T-helper 2 cell treated with Interferon-gamma antibody and Interleukin-4, amounts not matched to agents 5 μg/mL and 100 μg/mL, for 36 hours (primary cell): ENCODE results near the gene BAIAP2.
"Not testable (repeated sequence)": the region's sequence is repeated elsewhere in the genome, so short reads cannot be mapped to it uniquely, and the experiment has no call there.

ENCODE experiments used
- DNase-seq: peaks from one replicate; pipeline ENCODE4 v3.0.0; 2021; ENCODE audit warnings: low spot score
- H3K27ac Mint-ChIP-seq: one replicate; pipeline ENCODE4 v1.8.0; 2021; ENCODE audit warnings: mild to moderate bottlenecking, mixed read lengths
- H3K27me3 Mint-ChIP-seq: one replicate; pipeline ENCODE4 v1.8.0; 2021; ENCODE audit warnings: low read depth, mixed read lengths
- H3K36me3 Mint-ChIP-seq: one replicate; pipeline ENCODE4 v1.8.0; 2021; ENCODE audit warnings: low read depth, mixed read lengths
- H3K4me1 Mint-ChIP-seq: one replicate; pipeline ENCODE4 v1.8.0; 2021; ENCODE audit warnings: low read depth, mixed read lengths
- H3K4me3 Mint-ChIP-seq: one replicate; pipeline ENCODE4 v1.8.0; 2022; ENCODE audit warnings: mild to moderate bottlenecking, moderate library complexity, mixed read lengths
- H3K9me3 Mint-ChIP-seq: one replicate; pipeline ENCODE4 v1.8.0; 2021; ENCODE audit warnings: mixed read lengths

The BAIAP2 gene

GRCh38 chr17:81076141-81076679, 41.3 kb downstream of the BAIAP2 start:
- no peaks in the 10 kb centered on the region for H3K4me1 Mint-ChIP-seq

GRCh38 chr17:81078026-81078913, 43.3 kb downstream of the BAIAP2 start:
- not testable (repeated sequence) for H3K36me3 Mint-ChIP-seq, H3K9me3 Mint-ChIP-seq, H3K27me3 Mint-ChIP-seq, H3K27ac Mint-ChIP-seq, H3K4me1 Mint-ChIP-seq, H3K4me3 Mint-ChIP-seq, DNase-seq

More at GRCh38 chr17:81076141-81076679, 41.3 kb downstream of the BAIAP2 start:
- no peaks in the 10 kb centered on the region for H3K9me3 Mint-ChIP-seq
- no peak overlapping the region for H3K4me3 Mint-ChIP-seq
- no peak overlapping the region for H3K27ac Mint-ChIP-seq
- DNase-seq = no peak
- H3K36me3 Mint-ChIP-seq = no peaks in the 10 kb centered on the region
- no peaks in the 10 kb centered on the region for H3K27me3 Mint-ChIP-seq

- Mint-ChIP-seq H3K4me1 (no peaks in the 10 kb centered on the region), H3K4me3 (no peak overlapping the region), H3K9me3 (no peaks in the 10 kb centered on the region), H3K27me3 (no peaks in the 10 kb centered on the region), H3K36me3 (no peaks in the 10 kb centered on the region), H3K27ac (no peak overlapping the region)
- no peak for DNase-seq
These were observed 45.1 kb downstream of the BAIAP2 start for GRCh38 chr17:81080019-81080418.

GRCh38 chr17:81081222-81082176, 46.5 kb downstream of the BAIAP2 start:
- Mint-ChIP-seq H3K27ac (no peak overlapping the region), H3K4me3 (no peak overlapping the region), H3K36me3 (no peaks in the 10 kb centered on the region), H3K4me1 (no peaks in the 10 kb centered on the region), H3K27me3 (no peaks in the 10 kb centered on the region), H3K9me3 (no peaks in the 10 kb centered on the region)
- no peak for DNase-seq

- H3K36me3 Mint-ChIP-seq = no peaks in the 10 kb centered on the region
These were observed 47.5 kb downstream of the BAIAP2 start for GRCh38 chr17:81082177-81083073.

GRCh38 chr17:81083125-81083765, 48.3 kb downstream of the BAIAP2 start:
- no peaks in the 10 kb centered on the region for H3K36me3 Mint-ChIP-seq
- no peak overlapping the region for H3K27ac Mint-ChIP-seq
- DNase-seq = no peak
- no peaks in the 10 kb centered on the region for H3K4me1 Mint-ChIP-seq
- no peaks in the 10 kb centered on the region for H3K27me3 Mint-ChIP-seq
- no peaks in the 10 kb centered on the region for H3K9me3 Mint-ChIP-seq
- no peak overlapping the region for H3K4me3 Mint-ChIP-seq

More at GRCh38 chr17:81082177-81083073, 47.5 kb downstream of the BAIAP2 start:
- no peak for DNase-seq
- Mint-ChIP-seq H3K4me1 (no peaks in the 10 kb centered on the region), H3K9me3 (no peaks in the 10 kb centered on the region), H3K4me3 (no peak overlapping the region), H3K27me3 (no peaks in the 10 kb centered on the region), H3K27ac (no peak overlapping the region)

- Mint-ChIP-seq H3K27ac (no peak overlapping the region), H3K36me3 (no peaks in the 10 kb centered on the region), H3K4me3 (no peak overlapping the region), H3K9me3 (no peaks in the 10 kb centered on the region), H3K27me3 (no peaks in the 10 kb centered on the region), H3K4me1 (no peaks in the 10 kb centered on the region)
- DNase-seq = no peak
These were observed 49.9 kb downstream of the BAIAP2 start for GRCh38 chr17:81084680-81085419.

GRCh38 chr17:81085420-81085911, 50.5 kb downstream of the BAIAP2 start:
- Mint-ChIP-seq H3K4me1 (peaks cover 3% of the 10 kb centered on the region), H3K9me3 (no peaks in the 10 kb centered on the region), H3K36me3 (no peaks in the 10 kb centered on the region), H3K4me3 (no peak overlapping the region), H3K27ac (no peak overlapping the region), H3K27me3 (no peaks in the 10 kb centered on the region)
- DNase-seq = no peak

- no peak for DNase-seq
- Mint-ChIP-seq H3K27ac (no peak overlapping the region), H3K4me1 (peaks cover 3% of the 10 kb centered on the region), H3K9me3 (no peaks in the 10 kb centered on the region), H3K4me3 (no peak overlapping the region), H3K36me3 (no peaks in the 10 kb centered on the region), H3K27me3 (no peaks in the 10 kb centered on the region)
These were observed 52.0 kb downstream of the BAIAP2 start for GRCh38 chr17:81086789-81087551.

GRCh38 chr17:81090361-81091136, 55.6 kb downstream of the BAIAP2 start:
- H3K36me3 Mint-ChIP-seq = no peaks in the 10 kb centered on the region
- no peak overlapping the region for H3K27ac Mint-ChIP-seq
- H3K9me3 Mint-ChIP-seq = no peaks in the 10 kb centered on the region
- peaks cover 2% of the 10 kb centered on the region for H3K27me3 Mint-ChIP-seq
- H3K4me3 Mint-ChIP-seq = no peak overlapping the region
- no peak for DNase-seq
- peaks cover 8% of the 10 kb centered on the region for H3K4me1 Mint-ChIP-seq

- Mint-ChIP-seq H3K9me3 (no peaks in the 10 kb centered on the region), H3K36me3 (no peaks in the 10 kb centered on the region), H3K27ac (no peak overlapping the region), H3K4me1 (peaks cover 10% of the 10 kb centered on the region), H3K27me3 (peaks cover 2% of the 10 kb centered on the region), H3K4me3 (no peak overlapping the region)
- DNase-seq = no peak
These were observed 56.2 kb downstream of the BAIAP2 start for GRCh38 chr17:81091154-81091553.
